ENCODE data around the gene NPPB. TPM values are rescaled to one million over a fixed set of nuclear protein-coding genes. Genes with fewer than 3 reads are reported as not detected.

The NPPB gene
- total RNA-seq, 2 donors from 2014 or later: 45.8 to 51.9 TPM

- 82 to 84% methylated on average over 11 of the region's 11 CpGs for WGBS, 2 experiments (ENCODE audit: insufficient coverage in 1 of 2, insufficient read length in 1 of 2)
- peaks cover 2% of the 10 kb centered on the region for H3K4me1 Mint-ChIP-seq
- H3K9me3 Mint-ChIP-seq: no peaks in the 10 kb centered on the region
- Histone ChIP-seq H3K36me3 (ENCODE audit: control insufficient read depth, insufficient read depth, low read length) (peaks cover 6% of the 10 kb centered on the region), H3K4me3 (ENCODE audit: low read length) (no peak overlapping the region), H3K9me3 (ENCODE audit: control insufficient read depth, low read length) (no peaks in the 10 kb centered on the region), H3K27me3 (ENCODE audit: control insufficient read depth, insufficient read depth, low read length, poor library complexity, severe bottlenecking) (no peaks in the 10 kb centered on the region), H3K9ac (ENCODE audit: extremely low read depth, low read length, poor library complexity, severe bottlenecking) (no peak overlapping the region), H3K4me1 (ENCODE audit: control insufficient read depth, insufficient read depth, low read length) (no peaks in the 10 kb centered on the region), H3K27ac (ENCODE audit: low read depth, low read length) (no peak overlapping the region)
- peaks cover 20% of the 10 kb centered on the region for H3K36me3 Mint-ChIP-seq (ENCODE audit: low read depth)
- no peak for DNase-seq
- peaks cover 9% of the 10 kb centered on the region for H3K27me3 Mint-ChIP-seq (ENCODE audit: insufficient read depth)
- TF ChIP-seq CTCF (conservative IDR thresholded peaks at IDR 0.05): no peak
- no peak overlapping the region for H3K27ac Mint-ChIP-seq
- H3K4me3 Mint-ChIP-seq: no peak overlapping the region
Observed at GRCh38 chr1:11850156-11850555, 8.6 kb downstream of the NPPB start.

DNA sequence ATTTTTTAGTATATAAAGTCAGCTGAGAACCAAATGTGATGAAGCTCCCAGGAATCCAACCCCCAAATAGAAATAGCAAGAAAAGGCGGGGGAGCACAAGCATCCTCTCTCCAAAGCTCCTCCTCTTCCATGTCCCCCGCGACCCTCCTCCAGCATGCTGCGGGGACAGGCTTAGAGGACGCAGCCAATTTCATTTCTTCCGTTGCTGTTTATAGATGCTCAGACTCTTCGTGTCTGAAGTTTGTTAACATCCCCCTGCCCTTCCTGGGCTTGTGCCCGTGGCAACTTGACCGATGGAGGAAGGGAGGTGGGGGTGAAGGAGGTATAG, 10.4 kb downstream of the NPPB start:
- no peak overlapping the region for H3K9ac ChIP-seq (ENCODE audit: extremely low read depth, low read length, poor library complexity, severe bottlenecking)
- Mint-ChIP-seq H3K4me3 (no peak overlapping the region), H3K27me3 (ENCODE audit: insufficient read depth) (peaks cover 4% of the 10 kb centered on the region), H3K27ac (no peak overlapping the region), H3K36me3 (ENCODE audit: low read depth) (peaks cover 27% of the 10 kb centered on the region), H3K9me3 (no peaks in the 10 kb centered on the region), H3K4me1 (peaks cover 2% of the 10 kb centered on the region)
- H3K36me3 ChIP-seq (ENCODE audit: control insufficient read depth, insufficient read depth, low read length): peaks cover 21% of the 10 kb centered on the region
- no peak for TF ChIP-seq CTCF (conservative IDR thresholded peaks at IDR 0.05)
- no peak overlapping the region for H3K4me3 ChIP-seq (ENCODE audit: low read length)
- H3K4me1 ChIP-seq (ENCODE audit: control insufficient read depth, insufficient read depth, low read length): no peaks in the 10 kb centered on the region
- H3K27me3 ChIP-seq (ENCODE audit: control insufficient read depth, insufficient read depth, low read length, poor library complexity, severe bottlenecking): no peaks in the 10 kb centered on the region
- no peak overlapping the region for H3K27ac ChIP-seq (ENCODE audit: low read depth, low read length)
- WGBS, 2 experiments (ENCODE audit: insufficient coverage in 1 of 2, insufficient read length in 1 of 2): 92 to 95% methylated on average over 6 to 9 of the region's 9 CpGs
- H3K9me3 ChIP-seq (ENCODE audit: control insufficient read depth, low read length): no peaks in the 10 kb centered on the region
- no peak for DNase-seq

DNA sequence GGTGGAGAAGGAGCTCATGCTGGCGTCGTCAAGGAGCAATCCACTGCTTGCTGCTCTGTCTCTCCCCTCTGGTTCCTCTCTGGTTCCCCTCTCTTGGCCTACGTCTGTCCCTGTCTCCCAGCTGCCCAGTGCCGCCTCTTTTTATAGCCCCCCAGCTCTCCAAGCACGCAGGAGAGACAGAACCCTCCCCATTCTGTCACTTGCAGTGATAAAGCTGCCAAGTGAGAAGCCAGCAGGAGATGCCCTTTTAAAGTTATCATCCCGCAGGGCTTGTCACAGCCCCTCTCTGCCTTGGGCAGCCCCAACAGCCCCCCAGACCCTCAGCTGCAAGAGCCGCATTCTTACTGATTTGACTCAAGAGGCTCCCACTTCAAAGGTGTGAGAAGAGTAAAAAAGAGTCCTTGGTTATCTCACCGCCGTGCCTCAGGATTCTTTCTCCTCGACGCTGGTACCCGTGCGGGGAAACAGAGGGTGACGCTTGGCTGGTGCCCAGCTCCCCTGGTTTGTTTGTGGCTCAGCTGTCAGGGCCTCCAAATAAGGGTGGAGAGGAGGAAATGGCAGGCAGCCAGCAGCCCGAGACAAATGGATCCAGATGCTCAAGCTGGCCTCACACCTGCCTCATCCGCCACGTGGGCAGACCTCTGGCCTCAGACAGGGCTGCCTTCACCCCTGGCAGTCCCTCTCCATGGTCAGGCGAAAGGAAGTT, 10.9 kb downstream of the NPPB start, which contains the start of gene NPPA:
Gene NPPA, minus strand, starts transcription at position 117 of the 706 bp plus-strand sequence. Its CDS starts 99 bp downstream, at position 18.
- Histone ChIP-seq H3K27ac (ENCODE audit: low read depth, low read length) (no peak within 1 kb of the TSS), H3K9me3 (ENCODE audit: control insufficient read depth, low read length) (no peaks in the 10 kb centered on the region), H3K36me3 (ENCODE audit: control insufficient read depth, insufficient read depth, low read length) (peaks cover 22% of the 10 kb centered on the region), H3K27me3 (ENCODE audit: control insufficient read depth, insufficient read depth, low read length, poor library complexity, severe bottlenecking) (no peaks in the 10 kb centered on the region), H3K9ac (ENCODE audit: extremely low read depth, low read length, poor library complexity, severe bottlenecking) (no peak within 1 kb of the TSS), H3K4me1 (ENCODE audit: control insufficient read depth, insufficient read depth, low read length) (no peaks in the 10 kb centered on the region), H3K4me3 (ENCODE audit: low read length) (no peak within 1 kb of the TSS)
- no peak for TF ChIP-seq CTCF (conservative IDR thresholded peaks at IDR 0.05)
- peaks cover under 1% of the 10 kb centered on the region for H3K27me3 Mint-ChIP-seq (ENCODE audit: insufficient read depth)
- H3K36me3 Mint-ChIP-seq (ENCODE audit: low read depth): peaks cover 27% of the 10 kb centered on the region
- peaks cover 2% of the 10 kb centered on the region for H3K4me1 Mint-ChIP-seq
- no peak for DNase-seq
- H3K9me3 Mint-ChIP-seq: no peaks in the 10 kb centered on the region
- no peak within 1 kb of the TSS for H3K27ac Mint-ChIP-seq
- no peak within 1 kb of the TSS for H3K4me3 Mint-ChIP-seq
- WGBS, 2 experiments (ENCODE audit: insufficient coverage in 1 of 2, insufficient read length in 1 of 2): 91 to 97% methylated on average over 11 to 18 of the region's 18 CpGs

Measured in endodermal cell (in vitro differentiated cells).